CD4-positive, CD25-positive, alpha-beta regulatory T cell (primary cell): ENCODE results near the gene RAB40B. TPM values are rescaled to one million over a fixed set of nuclear protein-coding genes. Genes with fewer than 3 reads are reported as not detected.

Source experiments
- ATAC-seq, 2 donors: fragments of 150-1000 bp; cut with Tn5 transposase; one replicate each; pipeline ENCODE4 v1.10.0; 2021; ENCODE audit warnings: low read depth in 2 of 2, moderate number of reproducible peaks in 2 of 2, moderate library complexity in 1 of 2
- DNase-seq, 3 donors: peaks; one replicate each; pipeline versions ENCODE4 v3.0.0 to v3.0.0-alpha.2; 2012 to 2022; ENCODE audit warnings: mixed read lengths in 1 of 3
- H3K27ac ChIP-seq: one replicate; pipeline ENCODE4 v1.7.0; 2013; ENCODE audit warnings: mild to moderate bottlenecking, low read length; ENCODE audit not compliant: insufficient read depth, poor library complexity, severe bottlenecking
- H3K27me3 ChIP-seq: one replicate; pipeline ENCODE4 v1.7.0; 2013; ENCODE audit warnings: low read length; ENCODE audit not compliant: control insufficient read depth, insufficient read depth
- H3K36me3 ChIP-seq: one replicate; pipeline ENCODE4 v1.7.0; 2013; ENCODE audit warnings: mild to moderate bottlenecking, low read length, moderate library complexity; ENCODE audit not compliant: control insufficient read depth, insufficient read depth
- H3K4me1 ChIP-seq: 2 replicates; pipeline ENCODE4 v1.7.0; 2013; ENCODE audit warnings: mild to moderate bottlenecking, low read length; ENCODE audit not compliant: insufficient read depth, control insufficient read depth, poor library complexity, severe bottlenecking
- H3K4me3 ChIP-seq: one replicate; pipeline ENCODE4 v1.7.0; 2013; ENCODE audit warnings: low read depth, mild to moderate bottlenecking, low read length, moderate library complexity
- H3K9me3 ChIP-seq, 2 experiments: 1 replicate in 1 of 2; 2 replicates in 1 of 2; pipeline ENCODE4 v1.7.0; 2013; ENCODE audit warnings: low read length in 2 of 2, mild to moderate bottlenecking in 1 of 2, moderate library complexity in 1 of 2; ENCODE audit not compliant: control insufficient read depth in 2 of 2
- H3K27ac Mint-ChIP-seq, 3 donors: one replicate each; pipeline ENCODE4 v1.8.0; 2020 to 2022; ENCODE audit warnings: mild to moderate bottlenecking in 3 of 3, mixed read lengths in 3 of 3, moderate library complexity in 2 of 3
- H3K27me3 Mint-ChIP-seq: one replicate; pipeline ENCODE4 v1.8.0; 2022; ENCODE audit warnings: mild to moderate bottlenecking, mixed read lengths
- H3K36me3 Mint-ChIP-seq: one replicate; pipeline ENCODE4 v1.8.0; 2020; ENCODE audit warnings: mixed read lengths
- H3K4me1 Mint-ChIP-seq, 4 donors: one replicate each; pipeline ENCODE4 v1.8.0; 2020 to 2022; ENCODE audit warnings: mixed read lengths in 4 of 4, mild to moderate bottlenecking in 1 of 4
- H3K4me3 Mint-ChIP-seq, 4 donors: one replicate each; pipeline ENCODE4 v1.8.0; 2020 to 2022; ENCODE audit warnings: mild to moderate bottlenecking in 4 of 4, mixed read lengths in 4 of 4, moderate library complexity in 3 of 4
- H3K9me3 Mint-ChIP-seq, 7 donors: one replicate each; pipeline ENCODE4 v1.8.0; 2020 to 2022; ENCODE audit warnings: mixed read lengths in 7 of 7, mild to moderate bottlenecking in 3 of 7, moderate library complexity in 2 of 7
- polyA plus RNA-seq, 4 donors: library from polyadenylated mRNA; unstranded; fragments of 300-500 nt; fragmentation: Illumina TruSeq; gene quantifications; one replicate each; pipeline ENCODE4 v1.2.3, GENCODE V29; 2021
- total RNA-seq: library from RNA; stranded (reverse); gene quantifications from one replicate; pipeline ENCODE4 v1.2.3, GENCODE V29; 2022

Gene RAB40B
- total and polyA plus RNA-seq, 5 donors from 2014 or later = 2.2 to 5.3 (median 4.1) TPM

- peaks cover 0 to 2% (median 0%) of the 10 kb centered on the region in 7 donors for H3K9me3 Mint-ChIP-seq
- H3K4me1 Mint-ChIP-seq = peaks cover 0 to 10% (median 2%) of the 10 kb centered on the region in 4 donors
- no peaks in the 10 kb centered on the region for H3K27me3 ChIP-seq
- no peaks in the 10 kb centered on the region for H3K36me3 Mint-ChIP-seq
- peaks cover 11% of the 10 kb centered on the region for H3K4me1 ChIP-seq
- no peak overlapping the region for H3K4me3 Mint-ChIP-seq
- H3K4me3 ChIP-seq = no peak overlapping the region
- DNase-seq = no peak
- H3K27ac Mint-ChIP-seq = no peak overlapping the region
- ATAC-seq = no peak
- H3K27me3 Mint-ChIP-seq = no peaks in the 10 kb centered on the region
- H3K27ac ChIP-seq = no peak overlapping the region
- H3K36me3 ChIP-seq = no peaks in the 10 kb centered on the region
- no peaks in the 10 kb centered on the region for H3K9me3 ChIP-seq
Observed at GRCh38 chr17:82702231-82702927, 3.9 kb upstream of the RAB40B start.

GRCh38 chr17:82699551-82699950 lies 1.1 kb upstream of the RAB40B start:
- ATAC-seq (no peak), DNase-seq (no peak)
- H3K27ac Mint-ChIP-seq = no peak overlapping the region
- H3K36me3 Mint-ChIP-seq = peaks cover 4% of the 10 kb centered on the region
- H3K4me3 ChIP-seq = peak overlapping the region; percentile 47
- peaks cover 18% of the 10 kb centered on the region for H3K4me1 ChIP-seq
- H3K9me3 Mint-ChIP-seq = peaks cover 0 to 4% (median 2%) of the 10 kb centered on the region in 7 donors
- H3K27ac ChIP-seq = no peak overlapping the region
- peaks cover 4 to 5% of the 10 kb centered on the region in 2 experiments for H3K9me3 ChIP-seq
- H3K27me3 Mint-ChIP-seq = peaks cover 4% of the 10 kb centered on the region
- peak overlapping the region; percentile 89 to 91 (median 90) for H3K4me3 Mint-ChIP-seq
- peaks cover 0 to 22% (median under 1%) of the 10 kb centered on the region in 4 donors for H3K4me1 Mint-ChIP-seq
- H3K27me3 ChIP-seq = no peaks in the 10 kb centered on the region
- H3K36me3 ChIP-seq = peaks cover 4% of the 10 kb centered on the region

DNA sequence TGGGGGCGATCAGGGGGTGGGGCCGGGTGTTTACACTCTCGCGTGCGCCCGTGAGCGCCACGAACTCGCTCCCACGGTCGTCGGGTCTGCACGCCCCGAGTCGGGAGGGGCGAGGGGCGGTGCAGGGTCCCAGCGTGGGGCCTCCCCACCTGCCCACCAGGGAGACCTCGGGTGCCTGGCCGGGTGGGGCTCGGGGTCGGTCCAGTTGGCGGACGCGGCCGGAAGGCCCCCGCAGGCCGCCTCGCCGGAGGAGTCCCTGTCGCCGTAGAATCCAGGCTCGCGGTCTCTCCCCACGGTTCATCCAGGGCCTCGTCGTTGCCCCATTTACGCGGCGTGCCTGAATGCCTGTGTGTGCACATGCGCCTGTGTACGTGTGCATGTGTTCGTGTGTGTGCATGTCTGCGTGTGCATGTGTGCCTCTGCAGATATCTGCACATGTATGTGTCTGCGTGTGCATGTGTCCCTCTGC lies 510 bp upstream of the RAB40B start:
- peak overlapping the region in 1 of 3 donors; percentile 80 for H3K27ac Mint-ChIP-seq
- peaks cover 18% of the 10 kb centered on the region for H3K4me1 ChIP-seq
- H3K27ac ChIP-seq = peak overlapping the region; percentile 51
- H3K9me3 Mint-ChIP-seq = peaks cover 0 to 9% (median 2%) of the 10 kb centered on the region in 7 donors
- H3K27me3 Mint-ChIP-seq = peaks cover 8% of the 10 kb centered on the region
- DNase-seq = no peak
- H3K4me3 Mint-ChIP-seq = peak overlapping the region; percentile 89 to 91 (median 90)
- peaks cover 4% of the 10 kb centered on the region for H3K36me3 ChIP-seq
- peaks cover 8 to 9% of the 10 kb centered on the region in 2 experiments for H3K9me3 ChIP-seq
- peaks cover 9% of the 10 kb centered on the region for H3K36me3 Mint-ChIP-seq
- H3K27me3 ChIP-seq = no peaks in the 10 kb centered on the region
- no peak for ATAC-seq
- peak overlapping the region; percentile 47 for H3K4me3 ChIP-seq
- H3K4me1 Mint-ChIP-seq = peaks cover 0 to 25% (median under 1%) of the 10 kb centered on the region in 4 donors

- Mint-ChIP-seq H3K9me3 (peaks cover 0 to 10% (median 2%) of the 10 kb centered on the region in 7 donors), H3K27me3 (peaks cover 8% of the 10 kb centered on the region), H3K27ac (no peak overlapping the region), H3K36me3 (peaks cover 9% of the 10 kb centered on the region), H3K4me3 (peak overlapping the region in 3 of 4 donors; percentile 61 to 72 (median 69)), H3K4me1 (peaks cover 0 to 25% (median under 1%) of the 10 kb centered on the region in 4 donors)
- no peak overlapping the region for H3K27ac ChIP-seq
- peaks cover 18% of the 10 kb centered on the region for H3K4me1 ChIP-seq
- H3K4me3 ChIP-seq = no peak overlapping the region
- ATAC-seq (no peak), DNase-seq (no peak)
- H3K9me3 ChIP-seq = peaks cover 8 to 10% of the 10 kb centered on the region in 2 experiments
- no peaks in the 10 kb centered on the region for H3K27me3 ChIP-seq
- H3K36me3 ChIP-seq = peaks cover 4% of the 10 kb centered on the region
Observed at GRCh38 chr17:82697808-82698064, 762 bp downstream of the RAB40B start.

DNA sequence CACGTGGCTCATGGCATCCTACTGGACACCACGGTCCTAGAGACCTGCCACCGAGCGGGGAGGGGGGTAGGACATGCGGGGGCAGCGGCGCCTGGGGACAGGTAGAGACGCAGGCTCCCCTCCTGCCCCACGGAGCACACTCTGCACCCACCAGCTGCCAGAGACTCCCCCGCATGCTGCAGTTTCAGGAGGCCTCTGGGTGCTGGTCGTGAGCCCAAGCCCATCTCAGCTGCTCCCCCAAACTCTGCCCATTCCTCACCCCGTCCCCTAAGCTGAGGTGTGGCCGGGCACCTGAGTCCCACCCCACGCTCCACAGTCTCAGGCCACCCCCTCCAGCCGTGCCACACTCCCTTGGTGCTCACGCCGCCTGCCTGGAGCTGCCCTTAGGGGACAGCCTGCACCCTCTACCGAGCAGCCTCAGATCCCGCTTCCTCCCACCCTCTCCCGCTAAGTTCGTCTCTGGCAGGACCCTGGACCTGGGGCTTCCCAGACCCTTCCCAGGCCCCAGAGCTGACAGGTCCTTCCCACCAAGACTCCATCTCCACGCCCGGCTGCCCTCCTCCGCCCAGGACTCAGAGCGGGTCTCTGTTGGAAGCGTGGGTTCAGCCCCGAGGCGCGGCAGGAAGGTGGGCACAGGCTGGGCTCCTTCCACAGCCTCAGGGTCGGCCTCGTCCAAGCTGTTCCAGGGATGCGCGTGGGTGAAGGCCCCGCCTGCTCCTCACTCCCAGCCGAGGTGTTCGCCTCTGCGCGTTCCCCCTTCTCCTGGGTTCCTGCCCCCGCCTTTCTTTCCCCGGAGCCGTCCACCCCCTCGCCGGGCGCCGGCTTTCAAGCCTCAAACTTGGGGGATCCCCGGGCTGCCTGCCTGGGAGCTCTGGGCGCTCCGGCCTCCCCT lies 1.3 kb downstream of the RAB40B start:
- H3K4me1 ChIP-seq = peaks cover 18% of the 10 kb centered on the region
- ATAC-seq (no peak), DNase-seq (peak in 1 of 3 donors; percentile 9)
- peaks cover 0 to 10% (median 2%) of the 10 kb centered on the region in 7 donors for H3K9me3 Mint-ChIP-seq
- no peaks in the 10 kb centered on the region for H3K27me3 ChIP-seq
- H3K9me3 ChIP-seq = peaks cover 8 to 10% of the 10 kb centered on the region in 2 experiments
- H3K4me1 Mint-ChIP-seq = peaks cover 0 to 25% (median under 1%) of the 10 kb centered on the region in 4 donors
- no peak overlapping the region for H3K4me3 ChIP-seq
- H3K27ac ChIP-seq = no peak overlapping the region
- H3K36me3 ChIP-seq = peaks cover 4% of the 10 kb centered on the region
- H3K36me3 Mint-ChIP-seq = peaks cover 9% of the 10 kb centered on the region
- H3K4me3 Mint-ChIP-seq = peak overlapping the region; percentile 43 to 72 (median 65)
- H3K27ac Mint-ChIP-seq = no peak overlapping the region
- peaks cover 8% of the 10 kb centered on the region for H3K27me3 Mint-ChIP-seq

DNA sequence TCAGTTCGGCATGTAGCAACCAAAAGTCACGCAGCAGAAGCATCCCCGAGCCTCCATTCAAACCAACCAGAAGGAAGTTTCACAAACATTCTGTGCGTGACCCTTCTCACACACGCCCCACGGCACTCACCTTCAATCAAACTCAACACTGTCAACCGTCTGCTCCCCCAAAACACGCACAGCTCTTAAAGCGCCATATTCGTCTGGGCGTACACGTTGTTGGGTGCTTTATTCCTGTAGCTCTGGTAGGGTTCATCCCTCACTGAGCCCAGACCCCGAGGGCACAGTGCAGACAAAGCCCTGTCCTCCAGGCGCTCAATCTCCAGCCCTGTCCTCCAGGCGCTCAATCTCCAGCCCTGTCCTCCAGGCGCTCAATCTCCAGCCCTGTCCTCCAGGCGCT lies 2.2 kb downstream of the RAB40B start:
- Mint-ChIP-seq H3K27ac (no peak overlapping the region), H3K4me3 (peak overlapping the region; percentile 56 to 81 (median 74)), H3K27me3 (peaks cover 8% of the 10 kb centered on the region), H3K4me1 (peaks cover 0 to 25% (median under 1%) of the 10 kb centered on the region in 4 donors), H3K36me3 (peaks cover 9% of the 10 kb centered on the region), H3K9me3 (peaks cover 0 to 10% (median 2%) of the 10 kb centered on the region in 7 donors)
- H3K9me3 ChIP-seq = peaks cover 8 to 10% of the 10 kb centered on the region in 2 experiments
- no peak overlapping the region for H3K4me3 ChIP-seq
- peaks cover 4% of the 10 kb centered on the region for H3K36me3 ChIP-seq
- no peaks in the 10 kb centered on the region for H3K27me3 ChIP-seq
- DNase-seq (no peak), ATAC-seq (no peak)
- H3K4me1 ChIP-seq = peaks cover 18% of the 10 kb centered on the region
- no peak overlapping the region for H3K27ac ChIP-seq

- H3K27ac ChIP-seq = no peak overlapping the region
- ATAC-seq = no peak
- H3K9me3 ChIP-seq = peaks cover 8 to 10% of the 10 kb centered on the region in 2 experiments
- Mint-ChIP-seq H3K4me1 (peaks cover 0 to 28% (median 0%) of the 10 kb centered on the region in 4 donors), H3K9me3 (peaks cover 0 to 10% (median 2%) of the 10 kb centered on the region in 7 donors), H3K27ac (peak overlapping the region in 1 of 3 donors; percentile 46), H3K27me3 (peaks cover 8% of the 10 kb centered on the region), H3K36me3 (peaks cover 17% of the 10 kb centered on the region), H3K4me3 (peak overlapping the region; percentile 15 to 75 (median 60))
- no peak overlapping the region for H3K4me3 ChIP-seq
- no peaks in the 10 kb centered on the region for H3K27me3 ChIP-seq
- no peak for DNase-seq
- H3K4me1 ChIP-seq = peaks cover 18% of the 10 kb centered on the region
- peaks cover 4% of the 10 kb centered on the region for H3K36me3 ChIP-seq
Observed at GRCh38 chr17:82694647-82695046, 3.9 kb downstream of the RAB40B start.
